Natural killer cell (primary cell): ENCODE results near the gene PHACTR4. TPM values are rescaled to one million over a fixed set of nuclear protein-coding genes. Genes with fewer than 3 reads are reported as not detected.
A peak's percentile ranks its signal among the peaks of the same experiment; 100 is the strongest.

ENCODE experiments used
- ATAC-seq, 3 donors: fragments of 150-1000 bp in 2 of 3; fragments of 200-7000 bp in 1 of 3; cut with Tn5 transposase; 1 replicate in 1 of 3; 2 replicates in 2 of 3; pipeline ENCODE4 v1.10.0; 2021; ENCODE audit warnings: mild to moderate bottlenecking in 2 of 3, moderate library complexity in 2 of 3
- DNase-seq, 2 donors: peaks; one replicate each; pipeline versions ENCODE4 v3.0.0 to v3.0.0-alpha.2; 2013 to 2021; ENCODE audit warnings: mixed read lengths in 1 of 2
- H3K27ac ChIP-seq: one replicate; pipeline ENCODE4 v1.5.1; 2013; ENCODE audit warnings: mild to moderate bottlenecking, low read length
- H3K27me3 ChIP-seq: one replicate; pipeline ENCODE4 v1.6.1; 2013; ENCODE audit warnings: low read length; ENCODE audit not compliant: control insufficient read depth, insufficient read depth
- H3K36me3 ChIP-seq: one replicate; pipeline ENCODE4 v1.6.1; 2013; ENCODE audit warnings: low read length; ENCODE audit not compliant: control insufficient read depth, insufficient read depth
- H3K4me1 ChIP-seq: one replicate; pipeline ENCODE4 v1.6.1; 2013; ENCODE audit warnings: low read length; ENCODE audit not compliant: control insufficient read depth, insufficient read depth
- H3K4me3 ChIP-seq: one replicate; pipeline ENCODE4 v1.5.1; 2013; ENCODE audit warnings: low read length
- H3K9me3 ChIP-seq: one replicate; pipeline ENCODE4 v1.6.1; 2013; ENCODE audit warnings: low read length; ENCODE audit not compliant: control insufficient read depth, insufficient read depth
- H3K27ac Mint-ChIP-seq, 2 donors: one replicate each; pipeline ENCODE4 v1.8.0; 2022; ENCODE audit warnings: mild to moderate bottlenecking in 2 of 2, mixed read lengths in 2 of 2, moderate library complexity in 1 of 2
- H3K27me3 Mint-ChIP-seq, 2 donors: one replicate each; pipeline ENCODE4 v1.8.0; 2022; ENCODE audit warnings: low read depth in 2 of 2, mixed read lengths in 2 of 2
- H3K36me3 Mint-ChIP-seq: one replicate; pipeline ENCODE4 v1.8.0; 2022; ENCODE audit warnings: mixed read lengths
- H3K4me1 Mint-ChIP-seq, 2 donors: one replicate each; pipeline ENCODE4 v1.8.0; 2022; ENCODE audit warnings: mixed read lengths in 2 of 2
- H3K4me3 Mint-ChIP-seq: one replicate; pipeline ENCODE4 v1.8.0; 2022; ENCODE audit warnings: mild to moderate bottlenecking, moderate library complexity, mixed read lengths
- H3K9me3 Mint-ChIP-seq, 2 donors: one replicate each; pipeline ENCODE4 v1.8.0; 2022; ENCODE audit warnings: mixed read lengths in 2 of 2
- WGBS: methylation state at CpG from one replicate; pipeline ENCODE4 v1.1.7; 2013; ENCODE audit warnings: missing lambda C conversion rate; ENCODE audit not compliant: insufficient coverage; 5-methylcytosine and 5-hydroxymethylcytosine counted together
- intact Hi-C: fragments of 100-400 bp; cut with micrococcal nuclease; formaldehyde crosslinking; loops from one replicate; pipeline ENCODE4 v1.14.2; 2022
- total RNA-seq, 4 donors: library from RNA; stranded (reverse); fragments of 120-200 nt in 1 of 4; gene quantifications; one replicate each; pipeline versions ENCODE4 v1.2.3 to v1.2.4, GENCODE V29; 2013 to 2022
- TF ChIP-seq, protein P1 (sequence below): fragments of 200-600 bp; IDR thresholded peaks from one replicate; pipeline ENCODE4 v1.8.0; 2022; ENCODE audit warnings: antibody characterized with exemption

Gene PHACTR4
- total RNA-seq, 3 donors from 2014 or later (not counting 1 experiment from before 2014, with no cell fraction given) = 35.2 to 50.9 (median 44.2) TPM

DNA sequence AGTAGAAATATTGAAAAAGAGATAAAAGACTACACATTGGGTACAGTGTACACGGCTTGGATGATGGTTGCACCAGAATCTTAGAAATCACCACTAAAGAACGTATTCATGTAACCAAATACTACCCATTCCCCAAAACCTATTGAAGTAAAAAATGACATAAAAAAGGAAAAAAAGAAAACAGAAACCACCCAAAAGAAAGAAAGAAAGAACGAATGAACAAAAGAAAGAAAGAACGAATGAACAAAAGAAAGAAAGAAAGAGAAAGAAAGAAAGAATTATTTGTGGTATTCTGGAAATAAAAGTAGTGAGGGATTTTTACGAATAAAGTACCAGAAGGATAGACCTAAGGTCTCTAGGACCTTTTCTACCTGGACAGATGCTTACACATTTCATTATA, 42.1 kb downstream of the PHACTR4 start:
- ATAC-seq (no peak), DNase-seq (no peak)
- no peak overlapping the region for H3K27ac ChIP-seq
- Mint-ChIP-seq H3K27me3 (no peaks in the 10 kb centered on the region), H3K36me3 (no peaks in the 10 kb centered on the region), H3K4me1 (peaks cover 0 to under 1% of the 10 kb centered on the region in 2 donors), H3K9me3 (no peaks in the 10 kb centered on the region), H3K4me3 (no peak overlapping the region), H3K27ac (no peak overlapping the region)
- H3K27me3 ChIP-seq = no peaks in the 10 kb centered on the region
- TF ChIP-seq, protein P1, sequence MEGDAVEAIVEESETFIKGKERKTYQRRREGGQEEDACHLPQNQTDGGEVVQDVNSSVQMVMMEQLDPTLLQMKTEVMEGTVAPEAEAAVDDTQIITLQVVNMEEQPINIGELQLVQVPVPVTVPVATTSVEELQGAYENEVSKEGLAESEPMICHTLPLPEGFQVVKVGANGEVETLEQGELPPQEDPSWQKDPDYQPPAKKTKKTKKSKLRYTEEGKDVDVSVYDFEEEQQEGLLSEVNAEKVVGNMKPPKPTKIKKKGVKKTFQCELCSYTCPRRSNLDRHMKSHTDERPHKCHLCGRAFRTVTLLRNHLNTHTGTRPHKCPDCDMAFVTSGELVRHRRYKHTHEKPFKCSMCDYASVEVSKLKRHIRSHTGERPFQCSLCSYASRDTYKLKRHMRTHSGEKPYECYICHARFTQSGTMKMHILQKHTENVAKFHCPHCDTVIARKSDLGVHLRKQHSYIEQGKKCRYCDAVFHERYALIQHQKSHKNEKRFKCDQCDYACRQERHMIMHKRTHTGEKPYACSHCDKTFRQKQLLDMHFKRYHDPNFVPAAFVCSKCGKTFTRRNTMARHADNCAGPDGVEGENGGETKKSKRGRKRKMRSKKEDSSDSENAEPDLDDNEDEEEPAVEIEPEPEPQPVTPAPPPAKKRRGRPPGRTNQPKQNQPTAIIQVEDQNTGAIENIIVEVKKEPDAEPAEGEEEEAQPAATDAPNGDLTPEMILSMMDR = no peak
- no peaks in the 10 kb centered on the region for H3K4me1 ChIP-seq
- WGBS = 82% methylated on average over 2 of the region's 5 CpGs
- H3K9me3 ChIP-seq = no peaks in the 10 kb centered on the region
- intact Hi-C loops = no loop called here
- H3K4me3 ChIP-seq = no peak overlapping the region
- peaks cover 2% of the 10 kb centered on the region for H3K36me3 ChIP-seq

DNA sequence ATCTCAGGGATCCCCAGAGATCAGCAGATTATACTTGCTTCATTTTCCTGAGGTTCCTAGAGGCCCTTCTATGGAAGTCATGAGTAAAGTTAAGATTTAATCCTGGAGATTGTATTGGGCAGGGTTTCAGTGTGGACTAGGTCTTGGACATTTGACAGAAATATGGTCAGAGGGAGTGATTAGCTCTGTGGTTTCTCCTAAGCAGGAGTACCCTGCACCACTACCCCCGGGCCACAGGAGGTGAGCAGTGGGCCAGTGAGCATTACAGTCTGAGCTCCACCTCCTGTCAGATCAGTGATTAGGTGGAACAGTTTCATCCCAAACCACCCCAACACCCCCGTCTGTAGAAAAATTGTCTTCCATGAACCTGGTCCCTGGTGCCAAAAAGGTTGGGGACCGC, 43.2 kb downstream of the PHACTR4 start:
- peaks cover 6 to 7% of the 10 kb centered on the region in 2 donors for H3K4me1 Mint-ChIP-seq
- no peak overlapping the region for H3K4me3 Mint-ChIP-seq
- no peaks in the 10 kb centered on the region for H3K36me3 Mint-ChIP-seq
- Histone ChIP-seq H3K27me3 (no peaks in the 10 kb centered on the region), H3K36me3 (peaks cover 2% of the 10 kb centered on the region), H3K9me3 (no peaks in the 10 kb centered on the region), H3K4me1 (peaks cover 2% of the 10 kb centered on the region), H3K4me3 (no peak overlapping the region), H3K27ac (no peak overlapping the region)
- intact Hi-C loops = no loop called here
- TF ChIP-seq, protein P1 = no peak
- 90% methylated on average over 3 of the region's 3 CpGs for WGBS
- no peaks in the 10 kb centered on the region for H3K9me3 Mint-ChIP-seq
- DNase-seq (no peak), ATAC-seq (no peak)
- no peaks in the 10 kb centered on the region for H3K27me3 Mint-ChIP-seq
- no peak overlapping the region for H3K27ac Mint-ChIP-seq

DNA sequence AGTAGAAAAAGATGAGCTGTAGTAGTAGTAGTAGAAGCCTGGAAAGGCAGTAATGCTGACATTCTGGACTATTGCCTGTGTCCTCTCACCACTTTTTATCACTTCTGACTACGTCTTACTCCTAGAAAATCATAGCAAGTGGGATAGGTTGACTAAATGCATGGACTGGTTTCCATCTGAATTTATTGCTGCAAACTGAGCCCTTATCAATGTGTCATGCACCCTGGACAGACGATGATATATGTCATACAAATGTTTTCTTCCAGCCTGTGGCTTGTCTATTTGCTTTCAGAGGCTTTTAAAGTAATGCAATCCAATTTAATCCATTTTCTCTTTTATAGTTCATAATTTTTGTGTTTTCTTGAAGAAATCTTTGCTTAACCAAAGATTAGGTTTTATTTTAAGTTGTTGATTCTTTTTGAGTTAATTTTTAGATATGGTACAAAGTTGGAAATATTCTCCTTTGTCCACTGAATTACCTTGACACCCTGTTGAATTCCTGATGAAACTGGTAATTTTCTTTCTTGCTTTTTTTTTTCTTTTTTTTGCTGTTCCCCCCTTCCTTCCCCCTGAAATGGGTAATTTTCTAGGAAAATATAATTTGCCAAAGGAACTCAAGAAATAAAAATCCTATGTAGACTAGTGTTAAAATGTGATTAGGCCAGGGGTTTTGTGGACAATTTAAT, 47.1 kb downstream of the PHACTR4 start:
- Mint-ChIP-seq H3K9me3 (no peaks in the 10 kb centered on the region), H3K27me3 (no peaks in the 10 kb centered on the region), H3K4me1 (peaks cover 6 to 14% of the 10 kb centered on the region in 2 donors), H3K27ac (peak overlapping the region; percentile 56 to 71), H3K4me3 (no peak overlapping the region), H3K36me3 (no peaks in the 10 kb centered on the region)
- Histone ChIP-seq H3K4me3 (no peak overlapping the region), H3K36me3 (peaks cover 2% of the 10 kb centered on the region), H3K4me1 (peaks cover 8% of the 10 kb centered on the region), H3K27ac (no peak overlapping the region), H3K9me3 (no peaks in the 10 kb centered on the region), H3K27me3 (no peaks in the 10 kb centered on the region)
- ATAC-seq (no peak), DNase-seq (no peak)
- TF ChIP-seq, protein P1 = no peak
- intact Hi-C loops = no loop called here
- WGBS = 69% methylated on average over 2 of the region's 2 CpGs
